GM21529 (cell line): ENCODE results near the gene C1orf174.

Experiments used
- ATAC-seq: cut with Tn5 transposase; IDR thresholded peaks from one replicate; pipeline ENCODE4 v1.9.1; 2021; ENCODE audit not compliant: unreplicated experiment

C1orf174 gene

DNA sequence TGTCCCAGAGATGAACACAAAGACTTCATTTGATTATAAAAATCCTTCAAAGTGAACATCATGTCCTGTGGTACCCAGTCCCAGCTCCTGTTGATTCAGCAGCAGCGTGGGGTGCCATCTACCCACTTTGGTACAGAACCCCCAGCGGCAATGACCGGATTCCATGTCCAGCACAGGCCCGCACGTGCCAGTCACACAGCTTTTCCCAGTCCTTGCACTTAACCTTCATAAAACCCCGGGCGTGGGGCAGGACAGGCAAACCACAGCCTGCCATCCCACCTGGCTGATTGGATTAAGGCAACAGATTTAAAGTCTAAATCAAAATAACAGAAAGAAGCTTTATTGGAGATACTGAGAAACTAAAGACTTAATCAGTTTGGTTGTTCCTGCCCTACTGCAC lies 58.6 kb downstream of the C1orf174 start:
- no peak for ATAC-seq
